K562 (cell line): ENCODE measurements around the gene LBHD2. TPM values are rescaled to one million over a fixed set of nuclear protein-coding genes. Genes with fewer than 3 reads are reported as not detected.

Experiments used
- FOXO4 ChIP-seq: fragments of 450-650 bp; formaldehyde crosslinking; IDR thresholded peaks from 2 replicates; pipeline ENCODE4 v1.4.0; 2020; ENCODE audit warnings: mild to moderate bottlenecking, moderate library complexity
- HMGN3 ChIP-seq: IDR thresholded peaks from 2 replicates; pipeline ENCODE4 v1.6.1; 2011; ENCODE audit warnings: borderline replicate concordance, low read depth, mild to moderate bottlenecking, mixed read lengths, low read length; ENCODE audit not compliant: insufficient read length; ENCODE audit errors: extremely low read depth
- NR2C1 ChIP-seq, 2 experiments: fragments of 450-650 bp; IDR thresholded peaks; 2 replicates each; pipeline ENCODE4 v1.6.1; 2017; ENCODE audit warnings: mild to moderate bottlenecking in 2 of 2, antibody characterized with exemption in 1 of 2, inconsistent platforms in 1 of 2, missing compliant biosample characterization in 1 of 2, missing genetic modification characterization in 1 of 2
- POLR2H ChIP-seq: IDR thresholded peaks from 2 replicates; pipeline ENCODE4 v1.6.1; 2016; ENCODE audit warnings: missing genetic modification characterization, low read depth, mild to moderate bottlenecking, control low read depth, missing compliant biosample characterization, moderate library complexity
- RBBP5 ChIP-seq: fragments of 200-600 bp; sonication (generic); IDR thresholded peaks from 2 replicates; pipeline ENCODE4 v1.6.1; 2012; ENCODE audit warnings: borderline replicate concordance, mild to moderate bottlenecking, low read length, control low read depth, inconsistent platforms; ENCODE audit not compliant: insufficient read depth, poor library complexity, severe bottlenecking
- SMAD4 ChIP-seq: fragments of 250-450 bp; sonication (Bioruptor Pico); conservative IDR thresholded peaks from 2 replicates; pipeline ENCODE4 v1.8.0; 2021; ENCODE audit warnings: inconsistent platforms, mild to moderate bottlenecking, moderate library complexity
- SREBF2 ChIP-seq: sonication (generic); formaldehyde crosslinking; IDR thresholded peaks from 2 replicates; pipeline ENCODE4 v1.4.0; 2020; ENCODE audit warnings: mild to moderate bottlenecking, missing genetic modification reagents
- THRAP3 ChIP-seq: fragments of 450-650 bp; IDR thresholded peaks from 2 replicates; pipeline ENCODE4 v1.6.1; 2016; ENCODE audit warnings: mild to moderate bottlenecking, inconsistent platforms, borderline replicate concordance
- ZBTB33 ChIP-seq: sonication (generic); formaldehyde crosslinking; IDR thresholded peaks from 2 replicates; pipeline ENCODE4 v1.8.1; 2023; ENCODE audit warnings: mild to moderate bottlenecking, missing genetic modification reagents
- ZNF280A ChIP-seq: fragments of 450-650 bp; IDR thresholded peaks from 2 replicates; pipeline ENCODE4 v1.6.1; 2018; ENCODE audit warnings: mild to moderate bottlenecking, low read depth; ENCODE audit not compliant: partially characterized antibody
- polyA plus RNA-seq, 8 experiments: library from polyadenylated mRNA; depleted of rRNA in 4 of 8; stranded (reverse) in 5 of 8; unstranded in 3 of 8; fragments of >200 nt; fragmentation: Nextera tagmentation in 2 of 8; fragmentation: Illumina TruSeq in 1 of 8; extraction: Ambion mirVana in 2 of 8; extraction: Trizol in 1 of 8; gene quantifications; 2 replicates each; pipeline versions ENCODE4 v1.2.1 to v1.2.3, GENCODE V29; 2011 to 2014; ENCODE audit warnings: inconsistent platforms in 1 of 8, missing spikeins in 1 of 8
- total RNA-seq, 7 experiments: library from RNA; depleted of rRNA in 6 of 7; stranded (reverse); fragments of >200 nt in 6 of 7; fragmentation: Illumina TruSeq in 2 of 7; extraction: Trizol in 2 of 7; gene quantifications; 2 replicates each; pipeline versions ENCODE4 v1.2.1 to v1.2.3, GENCODE V29; 2011 to 2021; ENCODE audit warnings: low replicate concordance in 1 of 7

Gene LBHD2
- total and polyA plus RNA-seq, 9 of the 15 experiments (the other 6 are each of a cell fraction or from before 2014, with no cell fraction given) = not detected

- no peak for TF ChIP-seq ZBTB33 (CRISPR knock-in tag)
- no peak for TF ChIP-seq FOXO4 (CRISPR knock-in tag)
- peak; percentile 63 for TF ChIP-seq RBBP5
- TF ChIP-seq NR2C1 (IDR thresholded peaks at IDR 0.05) = no peak
- no peak for TF ChIP-seq NR2C1 (tag; IDR thresholded peaks at IDR 0.05)
- 0 out of 2 replicates have a peak, but pooled peaks have one; percentile 64 for TF ChIP-seq SMAD4 (CRISPR knock-in tag)
- no peak for TF ChIP-seq SREBF2 (CRISPR knock-in tag)
- TF ChIP-seq THRAP3 = no peak
- no peak for TF ChIP-seq POLR2H (tag)
- no peak for TF ChIP-seq ZNF280A
- no peak for TF ChIP-seq HMGN3
Observed at GRCh38 chr14:103057028-103057371, 27.0 kb upstream of the LBHD2 start (continued).
